PFSK-1 (cell line): ENCODE data around the gene BCKDHB.

ENCODE experiments used
- FOXP2 ChIP-seq: optimal IDR thresholded peaks from 2 replicates; pipeline ENCODE3; 2011; ENCODE audit warnings: borderline replicate concordance, control low read depth, inconsistent platforms; ENCODE audit not compliant: insufficient read depth; ENCODE audit errors: extremely low read length, extremely low read depth
- POLR2AphosphoS5 ChIP-seq: IDR thresholded peaks from 2 replicates; pipeline ENCODE4 v1.6.1; 2012; ENCODE audit warnings: low read depth, mild to moderate bottlenecking, control low read depth, low read length, moderate library complexity
- SIN3A ChIP-seq: IDR thresholded peaks from 2 replicates; pipeline ENCODE4 v1.6.1; 2012; ENCODE audit warnings: mild to moderate bottlenecking, low read length, moderate library complexity, borderline replicate concordance; ENCODE audit not compliant: insufficient read depth
- TAF1 ChIP-seq: IDR thresholded peaks from 2 replicates; pipeline ENCODE4 v1.6.1; 2012; ENCODE audit warnings: low read length, control low read depth, borderline replicate concordance; ENCODE audit not compliant: insufficient read depth
- TF ChIP-seq, protein P1 (sequence below), 2 experiments: IDR thresholded peaks; 2 replicates each; pipeline versions ENCODE4 v1.6.1 to v1.8.0; 2011 to 2012; ENCODE audit warnings: low read depth in 2 of 2, low read length in 2 of 2, control low read depth in 1 of 2, inconsistent platforms in 1 of 2, mild to moderate bottlenecking in 1 of 2, moderate library complexity in 1 of 2; ENCODE audit not compliant: insufficient read depth in 1 of 2

The BCKDHB gene

DNA sequence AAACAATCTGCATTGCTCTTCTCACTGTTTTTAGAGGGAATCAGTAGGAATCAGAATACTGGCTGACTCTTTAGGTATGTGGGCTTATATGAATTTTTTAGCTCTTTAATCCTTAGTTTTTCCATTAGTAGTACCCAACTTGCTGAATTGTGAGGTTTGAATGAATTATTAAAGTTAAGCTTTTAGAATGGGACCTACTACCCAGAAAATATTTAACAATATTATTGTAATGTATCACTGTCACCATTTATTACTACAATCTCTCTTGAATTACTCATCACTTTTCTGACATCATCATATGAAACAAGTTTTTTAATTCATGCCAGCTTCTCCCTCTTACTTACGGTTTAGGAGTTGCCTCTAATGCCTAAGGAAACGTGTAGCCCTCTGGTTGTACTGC is 212.7 kb downstream of the BCKDHB start:
- TF ChIP-seq SIN3A (no peak), TAF1 (no peak), FOXP2 (no peak)

DNA sequence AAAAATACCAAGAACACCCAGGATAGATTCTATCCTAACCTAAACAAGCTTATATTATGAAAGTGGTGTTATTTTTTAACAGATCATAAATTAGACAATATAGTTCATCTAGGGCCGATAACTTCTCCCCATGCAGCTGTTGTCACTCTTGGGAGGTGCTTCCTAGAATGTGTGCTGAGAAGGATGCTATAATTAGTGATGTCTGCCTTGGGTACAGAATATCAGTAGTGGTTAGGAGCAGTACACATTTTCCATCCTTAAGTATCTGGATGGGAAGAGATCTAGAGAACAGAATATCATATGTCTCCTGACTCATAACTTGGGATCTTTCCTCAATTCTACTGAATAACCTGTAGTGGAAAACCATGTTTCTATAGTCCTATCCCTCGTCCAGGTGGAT is 214.5 kb downstream of the BCKDHB start:
- TF ChIP-seq FOXP2 (no peak), POLR2AphosphoS5 (no peak), TAF1 (no peak), SIN3A (no peak)
- TF ChIP-seq, protein P1, sequence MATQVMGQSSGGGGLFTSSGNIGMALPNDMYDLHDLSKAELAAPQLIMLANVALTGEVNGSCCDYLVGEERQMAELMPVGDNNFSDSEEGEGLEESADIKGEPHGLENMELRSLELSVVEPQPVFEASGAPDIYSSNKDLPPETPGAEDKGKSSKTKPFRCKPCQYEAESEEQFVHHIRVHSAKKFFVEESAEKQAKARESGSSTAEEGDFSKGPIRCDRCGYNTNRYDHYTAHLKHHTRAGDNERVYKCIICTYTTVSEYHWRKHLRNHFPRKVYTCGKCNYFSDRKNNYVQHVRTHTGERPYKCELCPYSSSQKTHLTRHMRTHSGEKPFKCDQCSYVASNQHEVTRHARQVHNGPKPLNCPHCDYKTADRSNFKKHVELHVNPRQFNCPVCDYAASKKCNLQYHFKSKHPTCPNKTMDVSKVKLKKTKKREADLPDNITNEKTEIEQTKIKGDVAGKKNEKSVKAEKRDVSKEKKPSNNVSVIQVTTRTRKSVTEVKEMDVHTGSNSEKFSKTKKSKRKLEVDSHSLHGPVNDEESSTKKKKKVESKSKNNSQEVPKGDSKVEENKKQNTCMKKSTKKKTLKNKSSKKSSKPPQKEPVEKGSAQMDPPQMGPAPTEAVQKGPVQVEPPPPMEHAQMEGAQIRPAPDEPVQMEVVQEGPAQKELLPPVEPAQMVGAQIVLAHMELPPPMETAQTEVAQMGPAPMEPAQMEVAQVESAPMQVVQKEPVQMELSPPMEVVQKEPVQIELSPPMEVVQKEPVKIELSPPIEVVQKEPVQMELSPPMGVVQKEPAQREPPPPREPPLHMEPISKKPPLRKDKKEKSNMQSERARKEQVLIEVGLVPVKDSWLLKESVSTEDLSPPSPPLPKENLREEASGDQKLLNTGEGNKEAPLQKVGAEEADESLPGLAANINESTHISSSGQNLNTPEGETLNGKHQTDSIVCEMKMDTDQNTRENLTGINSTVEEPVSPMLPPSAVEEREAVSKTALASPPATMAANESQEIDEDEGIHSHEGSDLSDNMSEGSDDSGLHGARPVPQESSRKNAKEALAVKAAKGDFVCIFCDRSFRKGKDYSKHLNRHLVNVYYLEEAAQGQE (IDR thresholded peaks at IDR 0.05; ENCODE audit: insufficient read depth in 1 of 2, low read depth in 2 of 2, low read length in 2 of 2): no peak

DNA sequence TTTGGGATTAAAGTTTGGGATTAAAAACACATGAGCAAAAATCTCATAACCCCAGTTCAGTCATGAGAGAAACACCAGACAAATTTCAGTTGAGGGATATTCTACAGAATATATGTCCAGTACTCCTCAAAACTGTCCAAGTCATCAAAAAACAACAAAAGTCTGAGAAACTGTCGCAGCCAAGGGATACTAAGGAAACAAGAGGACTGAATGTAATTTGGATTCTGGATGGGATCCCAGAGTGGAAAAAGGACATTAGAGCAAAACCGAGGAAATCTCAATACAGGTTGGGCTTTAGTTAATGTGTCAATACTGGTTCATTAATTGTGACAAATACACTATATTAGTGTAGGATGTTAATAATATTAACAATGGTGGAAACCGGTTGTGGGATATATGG is 219.3 kb downstream of the BCKDHB start:
- TF ChIP-seq FOXP2 (no peak), SIN3A (no peak), TAF1 (no peak), POLR2AphosphoS5 (no peak)
- TF ChIP-seq, protein P1 (IDR thresholded peaks at IDR 0.05; ENCODE audit: insufficient read depth in 1 of 2, low read depth in 2 of 2, low read length in 2 of 2): no peak

DNA sequence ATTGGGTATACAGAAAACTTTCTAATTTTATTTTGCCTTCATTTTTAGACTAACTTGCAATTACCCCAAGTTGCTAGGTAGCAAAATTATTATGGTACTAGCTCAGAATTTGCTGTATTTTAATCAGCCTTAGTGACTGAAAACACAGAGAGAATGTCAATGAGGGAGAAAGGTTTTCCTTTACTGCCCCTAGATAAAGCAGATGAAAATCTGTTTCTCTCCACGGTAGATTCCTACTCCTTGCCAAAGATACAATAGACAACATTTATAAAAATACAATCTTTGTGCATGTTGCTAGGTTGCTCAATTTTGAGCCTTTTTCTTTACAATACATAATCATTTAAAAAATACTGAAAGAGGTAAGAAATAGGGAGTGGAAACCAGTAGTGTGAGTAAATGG is 222.2 kb downstream of the BCKDHB start:
- TF ChIP-seq POLR2AphosphoS5: no peak
- no peak for TF ChIP-seq FOXP2
- no peak for TF ChIP-seq SIN3A
- no peak for TF ChIP-seq TAF1
- TF ChIP-seq, protein P1 (IDR thresholded peaks at IDR 0.05; ENCODE audit: insufficient read depth in 1 of 2, low read depth in 2 of 2, low read length in 2 of 2): no peak

DNA sequence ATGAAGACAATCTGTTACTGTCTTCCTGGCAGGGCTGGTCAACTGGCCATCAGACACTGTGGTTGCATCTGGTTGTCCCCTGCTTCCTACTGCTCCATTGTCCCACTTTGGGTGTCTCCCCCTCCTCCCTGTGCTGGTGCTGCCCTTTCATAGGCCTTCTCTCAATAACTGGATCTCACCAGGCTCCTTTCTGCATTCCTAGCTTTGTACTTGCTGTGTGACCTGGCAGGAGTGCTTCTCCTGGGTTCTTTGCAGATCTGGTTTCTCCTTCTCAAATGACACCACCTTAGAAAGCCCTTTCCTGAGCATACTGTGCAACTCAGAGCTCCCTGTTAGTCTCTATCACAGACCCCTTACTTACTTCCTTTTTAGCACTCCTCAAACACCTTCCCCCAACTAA is 223.0 kb downstream of the BCKDHB start:
- TF ChIP-seq FOXP2 (no peak), TAF1 (no peak), POLR2AphosphoS5 (no peak), SIN3A (no peak)
- TF ChIP-seq, protein P1 (IDR thresholded peaks at IDR 0.05; ENCODE audit: insufficient read depth in 1 of 2, low read depth in 2 of 2, low read length in 2 of 2): no peak
